Ecto neural progenitor cell (in vitro differentiated cells): ENCODE results near the gene CRELD1.
"Not testable (repeated sequence)": the region's sequence is repeated elsewhere in the genome, so short reads cannot be mapped to it uniquely, and the experiment has no call there.

Experiments
- DNase-seq: peaks from one replicate; pipeline ENCODE4 v3.0.0-alpha.2; 2018; ENCODE audit warnings: low spot score

Gene CRELD1

DNA sequence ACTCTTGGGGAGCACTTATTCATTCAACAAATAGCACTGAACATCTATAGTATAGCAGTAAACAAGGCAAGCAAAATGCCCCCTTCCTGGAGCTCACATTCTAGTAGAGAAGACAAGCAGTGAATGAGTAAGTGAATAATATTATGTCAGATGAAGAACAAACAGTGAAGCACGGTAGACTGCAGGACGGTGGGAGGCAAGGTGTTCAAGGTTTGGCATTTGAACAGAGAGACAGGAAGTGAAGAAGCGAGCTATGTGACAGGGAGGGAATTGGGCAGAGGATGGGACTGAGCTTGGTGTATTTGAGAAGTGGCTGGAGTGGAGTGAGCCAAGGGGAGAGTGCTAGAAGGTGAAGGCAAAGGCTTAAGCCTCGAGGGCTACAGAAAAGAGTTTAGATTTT, 1.4 kb downstream of the CRELD1 start:
- DNase-seq: no peak

GRCh38 chr3:9935966-9936510, 2.4 kb downstream of the CRELD1 start:
- DNase-seq: no peak

DNA sequence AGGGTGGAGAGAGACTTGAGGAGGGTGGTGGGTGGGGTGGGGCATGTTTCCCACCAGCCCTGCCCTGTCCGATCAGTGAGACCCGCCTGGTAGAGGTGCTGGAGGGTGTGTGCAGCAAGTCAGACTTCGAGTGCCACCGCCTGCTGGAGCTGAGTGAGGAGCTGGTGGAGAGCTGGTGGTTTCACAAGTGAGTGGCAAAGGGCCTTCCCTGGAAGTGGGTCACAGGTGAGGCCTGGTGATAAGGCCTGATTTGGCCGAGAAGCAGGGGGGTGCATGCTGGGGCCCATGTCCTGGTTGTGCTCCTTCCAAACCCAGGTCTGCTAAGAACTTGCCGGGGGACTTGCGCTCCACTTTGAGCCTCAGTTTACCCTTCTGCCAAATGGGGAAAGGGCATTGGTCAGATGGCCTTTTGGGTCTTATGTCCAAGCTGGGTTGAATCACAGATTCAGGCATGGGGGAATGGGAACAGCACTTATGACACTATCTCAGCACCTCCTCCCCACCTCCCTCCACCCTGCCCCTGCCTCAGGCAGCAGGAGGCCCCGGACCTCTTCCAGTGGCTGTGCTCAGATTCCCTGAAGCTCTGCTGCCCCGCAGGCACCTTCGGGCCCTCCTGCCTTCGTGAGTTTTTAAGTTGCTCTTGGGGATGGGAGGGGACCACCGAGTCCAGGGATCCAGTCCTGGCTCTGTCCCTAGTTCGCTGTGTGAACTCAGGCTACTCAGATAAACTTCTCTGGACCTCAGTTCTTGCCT, 4.0 kb downstream of the CRELD1 start:
- no peak for DNase-seq

DNA sequence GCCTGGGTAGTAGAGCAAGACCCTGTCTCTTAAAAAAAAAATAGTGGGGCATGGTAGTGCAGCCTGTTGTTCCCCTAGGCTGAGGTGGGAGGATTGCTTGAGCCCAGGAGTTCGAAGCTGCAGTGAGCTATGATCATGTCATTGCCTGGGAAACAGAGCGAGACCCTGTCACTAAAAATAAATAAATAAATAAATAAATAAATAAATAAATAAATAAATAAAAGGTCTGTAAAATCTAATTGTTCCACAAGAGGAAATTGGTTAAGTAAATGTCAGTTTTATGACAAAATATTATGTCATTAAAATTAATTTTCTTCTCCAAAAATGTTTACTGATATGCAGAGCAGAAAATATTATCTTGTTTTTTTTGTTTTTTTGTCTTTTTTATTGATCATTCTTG, 5.3 kb downstream of the CRELD1 start:
- DNase-seq: no peak

GRCh38 chr3:9939906-9940305, 6.3 kb downstream of the CRELD1 start:
- DNase-seq: not testable (repeated sequence)

GRCh38 chr3:9940746-9941145, 7.1 kb downstream of the CRELD1 start:
- DNase-seq: no peak

GRCh38 chr3:9942164-9942563, 8.5 kb downstream of the CRELD1 start:
- DNase-seq: no peak

GRCh38 chr3:9942934-9943690, 9.5 kb downstream of the CRELD1 start:
- no peak for DNase-seq

- no peak for DNase-seq
Observed at GRCh38 chr3:9944271-9944670, 10.6 kb downstream of the CRELD1 start.

DNA sequence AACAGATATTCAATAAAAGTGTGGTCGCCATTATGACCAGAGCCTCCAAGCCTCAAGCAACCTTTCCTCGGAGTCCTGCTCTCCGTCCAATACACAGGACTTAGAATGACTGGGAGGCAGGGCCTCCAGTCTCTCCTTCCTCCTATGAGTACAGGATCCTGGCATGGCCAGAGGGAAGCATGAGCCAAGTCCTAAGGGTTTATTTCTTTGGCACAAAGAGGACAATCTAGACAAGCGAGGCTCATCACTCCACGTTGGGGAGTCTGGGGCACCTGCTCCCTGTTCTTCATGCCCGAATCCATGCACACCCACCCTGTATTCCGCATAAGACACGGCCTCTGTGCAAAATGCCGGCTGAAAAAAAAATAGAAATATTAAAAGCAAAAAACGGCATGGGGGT, 11.7 kb downstream of the CRELD1 start:
- no peak for DNase-seq

DNA sequence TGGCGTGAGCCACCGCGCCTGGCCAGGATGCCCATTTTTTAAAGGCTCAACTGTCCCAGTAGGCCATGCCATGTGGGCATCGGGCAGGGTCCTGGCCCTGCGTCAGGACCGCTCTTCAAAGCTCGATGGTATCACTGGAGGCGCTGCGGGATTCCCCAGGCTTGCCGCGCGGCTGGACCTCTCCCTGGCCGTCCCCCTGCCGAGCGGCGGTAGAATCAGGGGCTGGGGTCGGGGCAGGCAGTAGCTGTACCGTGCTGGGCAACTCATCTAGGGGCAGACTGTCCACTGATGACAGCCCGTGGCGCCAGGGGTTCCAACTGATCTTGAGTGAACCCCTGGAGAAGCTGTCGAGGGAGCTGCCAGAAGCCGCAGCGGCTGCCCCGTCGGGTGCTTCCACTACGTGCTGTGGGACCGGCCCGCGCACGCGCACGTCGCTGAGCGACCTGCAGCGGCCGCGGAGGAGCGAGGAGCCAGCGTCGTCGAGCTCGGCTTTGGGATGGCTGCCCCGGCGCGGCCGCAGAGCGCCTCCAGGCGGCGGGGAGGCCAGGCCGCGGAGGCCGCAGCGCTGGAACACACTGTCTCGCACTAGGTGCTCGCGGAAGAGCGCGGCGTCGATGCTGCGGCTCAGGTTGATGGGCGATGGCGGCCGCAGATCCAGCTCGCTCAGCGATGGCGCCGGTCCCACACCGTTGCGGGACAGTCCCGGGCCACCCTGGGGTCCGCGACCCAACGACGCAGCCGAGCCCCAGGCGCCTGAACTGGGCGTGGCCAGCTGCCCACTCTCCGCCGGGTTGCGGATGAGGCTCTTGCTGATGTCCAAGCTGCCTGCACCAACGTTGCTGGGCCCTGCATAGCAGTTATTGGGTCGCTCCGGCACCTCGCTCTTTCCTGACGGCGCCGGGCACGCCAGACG, 12.7 kb downstream of the CRELD1 start:
- peak; percentile 92 for DNase-seq

DNA sequence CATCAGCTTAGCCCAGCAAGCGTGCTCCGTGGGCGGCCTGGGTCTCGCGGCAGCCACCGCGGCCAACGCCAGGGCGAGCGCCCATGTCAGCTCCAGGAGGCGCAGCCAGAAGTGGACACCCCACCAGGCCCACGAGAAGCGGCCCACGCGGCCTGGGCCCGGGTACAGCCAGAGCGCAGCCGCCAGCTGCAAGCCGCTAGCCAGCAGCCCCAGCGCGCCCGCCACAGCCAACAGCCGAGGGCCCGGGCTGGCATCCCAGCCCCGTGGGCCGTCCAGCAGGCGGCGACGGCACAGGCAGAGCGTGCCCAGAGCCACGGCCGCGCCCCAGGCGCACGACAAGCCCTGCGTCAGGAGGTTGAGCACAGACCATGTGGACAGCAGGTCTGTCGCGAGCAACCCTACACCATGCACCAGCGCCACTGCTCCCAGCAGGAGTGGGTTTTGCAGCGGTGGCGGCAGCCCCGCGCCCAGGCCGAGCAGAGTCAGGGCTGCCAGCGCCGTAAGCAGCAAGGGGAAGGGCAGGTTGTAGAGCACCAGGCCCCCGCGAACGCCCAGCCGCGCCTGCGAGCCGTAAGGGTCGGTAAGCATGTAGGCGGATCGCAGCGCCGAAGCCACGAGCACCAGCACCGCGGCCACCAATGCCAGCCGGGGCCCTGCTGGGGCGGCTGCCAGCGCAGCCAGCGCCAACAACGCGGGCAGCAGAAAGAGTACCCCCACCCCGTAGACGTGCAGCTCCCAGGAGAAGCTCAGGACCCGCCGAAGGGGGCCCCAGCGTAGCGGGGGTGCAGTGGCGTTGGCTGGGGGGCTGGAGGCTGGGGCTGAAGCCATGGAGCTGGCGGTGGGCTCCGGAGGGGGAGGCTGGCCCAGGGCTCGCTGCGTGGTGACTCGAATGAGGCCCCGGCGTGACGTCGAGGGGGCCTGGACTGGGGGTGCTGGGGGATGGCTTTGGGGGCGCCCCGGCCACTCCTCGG, 13.7 kb downstream of the CRELD1 start:
- peak; percentile 85 for DNase-seq

GRCh38 chr3:9948586-9948985, 15.0 kb downstream of the CRELD1 start:
- no peak for DNase-seq

- no peak for DNase-seq
Observed at GRCh38 chr3:9949115-9949514, 15.5 kb downstream of the CRELD1 start.

DNA sequence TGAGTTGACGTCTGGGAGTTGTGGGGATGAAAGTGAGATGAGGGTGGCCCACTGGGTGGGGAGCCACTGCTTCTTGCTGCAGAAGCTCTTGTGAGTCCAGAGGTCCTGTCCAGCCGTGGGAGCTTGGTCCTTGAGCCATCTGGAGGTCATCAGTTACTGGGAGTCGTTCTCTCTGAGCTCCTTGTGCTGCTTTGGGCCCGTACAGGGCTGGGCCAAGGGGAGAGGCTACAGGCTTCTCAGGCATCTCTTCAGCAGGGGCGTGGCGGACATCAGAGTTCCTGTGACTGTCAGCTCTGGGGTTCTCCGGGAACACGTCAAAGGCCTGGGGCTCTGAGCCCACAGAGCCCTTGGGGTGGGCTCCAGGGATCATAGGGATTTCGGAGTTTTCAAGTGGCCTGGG, 16.0 kb downstream of the CRELD1 start:
- DNase-seq: no peak

- DNase-seq: no peak
Observed at GRCh38 chr3:9951126-9951525, 17.5 kb downstream of the CRELD1 start.

GRCh38 chr3:9951598-9951961, 17.9 kb downstream of the CRELD1 start:
- DNase-seq: no peak

DNA sequence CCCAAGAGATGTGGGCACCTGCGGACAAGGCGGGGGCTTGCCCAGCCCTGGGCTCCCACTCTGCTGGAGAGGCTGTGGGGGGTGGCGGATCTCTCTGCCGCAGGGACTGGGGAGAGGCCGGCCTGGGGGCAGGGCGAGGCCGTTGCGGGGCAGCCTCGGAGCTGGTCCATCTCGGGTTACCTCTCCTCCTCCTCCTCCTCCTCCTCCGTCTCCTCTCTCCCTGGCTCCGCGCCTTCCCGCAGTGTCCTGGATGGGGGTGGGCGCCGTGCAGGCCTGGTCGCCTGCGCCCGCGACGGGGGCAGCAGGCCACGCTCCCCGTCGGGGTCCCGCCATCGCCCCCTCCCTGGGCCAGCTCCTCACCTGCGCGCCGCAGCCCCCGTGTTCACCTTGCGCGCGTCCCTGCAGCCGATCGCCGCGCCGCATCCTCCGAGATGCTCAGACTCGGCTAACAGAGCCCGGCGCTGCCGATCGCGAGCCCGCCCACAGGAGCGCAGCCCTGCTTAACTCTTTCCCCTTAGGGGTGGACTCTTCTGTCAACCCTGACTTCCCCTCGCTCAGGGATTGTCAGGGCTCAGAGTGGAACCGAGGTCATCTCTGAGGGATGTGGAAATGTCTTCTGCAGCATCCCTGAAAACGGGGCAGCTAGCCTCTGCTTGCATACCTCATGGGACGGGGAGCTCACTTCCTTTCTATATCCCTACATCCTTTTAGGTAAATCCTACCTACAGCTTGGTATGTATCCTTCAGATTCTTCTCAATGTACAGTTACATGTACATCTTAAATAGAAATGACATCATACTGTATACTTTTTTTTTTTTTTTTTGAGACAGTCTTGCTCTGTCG, 18.6 kb downstream of the CRELD1 start, which contains the start of gene PRRT3:
Gene PRRT3, minus strand, starts transcription at position 447 of the 844 bp plus-strand sequence. CDS start 2,293 bp downstream, outside the sequence.
- DNase-seq: peak; percentile 75

- no peak for DNase-seq
Observed at GRCh38 chr3:9955067-9955502, 21.5 kb downstream of the CRELD1 start.
